Measurements from ENCODE around the gene EPS15.
"Not testable (repeated sequence)": the region's sequence is repeated elsewhere in the genome, so short reads cannot be mapped to it uniquely, and the experiment has no call there.

EPS15 gene

DNA sequence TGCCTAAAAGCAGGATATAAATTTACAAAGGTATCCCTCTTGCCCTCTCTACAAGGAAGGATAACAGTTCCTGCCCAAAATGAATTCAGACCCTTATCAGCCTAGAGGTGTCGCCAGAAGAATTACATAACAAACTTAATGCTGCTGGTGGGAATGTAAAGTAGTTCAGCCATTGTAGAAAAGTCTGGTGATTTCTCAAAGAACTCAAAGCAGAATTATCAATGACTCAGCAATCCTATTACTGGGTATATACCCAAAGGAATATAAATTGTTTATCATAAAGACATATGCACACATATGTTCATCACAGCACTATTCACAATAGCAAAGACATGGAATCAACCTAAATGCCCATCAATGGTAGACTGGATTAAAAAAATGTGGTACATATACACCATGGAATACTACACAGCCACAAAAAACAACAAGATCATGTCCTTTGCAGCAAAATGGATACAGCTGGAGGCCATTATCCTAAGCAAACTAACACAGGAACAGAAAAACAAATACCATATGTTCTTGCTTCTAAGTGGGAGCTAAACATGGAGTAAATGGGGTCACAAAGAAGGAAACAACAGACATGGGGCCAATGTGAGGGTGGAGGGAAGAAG lies 70.1 kb downstream of the EPS15 start:
- not testable (repeated sequence) for H3K27me3 ChIP-seq (ENCODE audit: control insufficient read depth, insufficient read depth, low read length); H3K4me3 ChIP-seq (ENCODE audit: low read length); H3K27ac ChIP-seq (ENCODE audit: low read length); H3K36me3 ChIP-seq (ENCODE audit: control insufficient read depth, low read depth, low read length); H3K9ac ChIP-seq (ENCODE audit: low read length); H3K4me1 ChIP-seq (ENCODE audit: control insufficient read depth, low read depth, low read length); H3K9me3 ChIP-seq (ENCODE audit: control insufficient read depth, low read depth, low read length)

DNA sequence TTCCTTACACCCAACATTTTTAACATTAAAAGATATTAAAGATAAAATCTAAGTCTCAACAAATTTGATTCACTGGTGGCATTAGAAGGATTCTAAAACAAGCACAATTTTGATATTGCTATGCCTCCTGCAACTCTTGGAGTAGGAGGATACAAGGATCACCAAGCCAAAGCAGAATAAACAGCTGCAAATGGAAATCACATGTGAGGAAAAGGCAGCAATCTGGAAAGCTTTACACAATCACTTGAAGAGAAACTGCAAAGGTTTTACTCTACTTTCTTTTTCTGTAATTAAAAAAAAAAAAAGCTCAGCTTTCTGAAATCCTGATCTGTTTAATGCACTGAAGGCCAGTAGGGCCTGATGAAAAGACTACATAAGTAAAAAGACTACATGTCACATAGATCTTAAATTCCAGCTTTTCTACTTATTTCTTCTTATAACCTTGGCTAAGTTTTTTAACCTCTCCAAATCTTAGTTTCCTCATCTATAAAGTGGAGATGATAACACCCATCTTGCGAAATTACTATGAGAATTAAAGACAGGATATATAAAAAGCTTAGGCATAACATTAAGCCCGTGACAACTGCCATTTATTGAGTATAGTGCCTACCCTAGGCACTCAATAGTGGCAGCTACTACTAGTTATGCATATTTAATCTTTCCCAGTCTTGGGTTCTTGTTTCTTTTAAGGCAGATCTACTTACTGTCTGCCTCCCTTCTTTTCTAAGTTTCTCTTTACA lies 73.5 kb downstream of the EPS15 start:
- no peaks in the 10 kb centered on the region for H3K36me3 ChIP-seq (ENCODE audit: control insufficient read depth, low read depth, low read length)
- H3K4me1 ChIP-seq (ENCODE audit: control insufficient read depth, low read depth, low read length): no peaks in the 10 kb centered on the region
- H3K27me3 ChIP-seq (ENCODE audit: control insufficient read depth, insufficient read depth, low read length): no peaks in the 10 kb centered on the region
- H3K27ac ChIP-seq (ENCODE audit: low read length): no peak overlapping the region
- no peaks in the 10 kb centered on the region for H3K9me3 ChIP-seq (ENCODE audit: control insufficient read depth, low read depth, low read length)
- H3K4me3 ChIP-seq (ENCODE audit: low read length): no peak overlapping the region
- H3K9ac ChIP-seq (ENCODE audit: low read length): no peak overlapping the region

DNA sequence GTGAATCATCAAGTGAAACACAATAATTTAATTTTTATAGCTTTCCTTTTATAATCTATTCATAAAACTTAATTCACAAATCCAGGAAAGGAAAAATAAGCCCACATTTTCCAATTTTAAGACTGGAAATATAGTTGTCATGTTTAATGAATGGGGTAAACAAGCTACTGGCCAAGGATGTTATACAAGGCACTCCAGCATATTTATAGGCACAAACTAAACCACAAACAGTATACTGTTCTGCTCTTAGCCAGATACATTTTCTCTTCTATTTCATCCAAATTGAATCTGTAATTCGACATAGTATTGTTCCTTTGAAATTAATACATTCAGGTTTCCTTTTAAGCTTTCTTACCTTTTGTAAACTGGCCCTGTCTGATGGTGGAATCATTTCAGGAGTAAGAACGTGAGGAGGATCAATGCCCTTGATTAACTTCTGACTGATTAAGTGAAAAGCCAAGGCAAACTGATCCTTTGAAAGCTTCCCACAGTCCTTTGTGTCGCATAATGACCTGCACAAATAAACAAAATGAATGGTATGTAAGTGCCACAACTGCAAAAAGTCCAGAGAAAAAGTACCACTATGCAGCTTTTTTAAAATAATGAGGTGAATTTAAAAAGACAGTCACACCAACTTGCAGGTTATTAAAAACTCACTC lies 74.4 kb downstream of the EPS15 start:
- Histone ChIP-seq H3K27me3 (ENCODE audit: control insufficient read depth, insufficient read depth, low read length) (no peaks in the 10 kb centered on the region), H3K27ac (ENCODE audit: low read length) (no peak overlapping the region), H3K9me3 (ENCODE audit: control insufficient read depth, low read depth, low read length) (no peaks in the 10 kb centered on the region), H3K36me3 (ENCODE audit: control insufficient read depth, low read depth, low read length) (peaks cover 5% of the 10 kb centered on the region), H3K4me1 (ENCODE audit: control insufficient read depth, low read depth, low read length) (no peaks in the 10 kb centered on the region), H3K9ac (ENCODE audit: low read length) (no peak overlapping the region), H3K4me3 (ENCODE audit: low read length) (no peak overlapping the region)

DNA sequence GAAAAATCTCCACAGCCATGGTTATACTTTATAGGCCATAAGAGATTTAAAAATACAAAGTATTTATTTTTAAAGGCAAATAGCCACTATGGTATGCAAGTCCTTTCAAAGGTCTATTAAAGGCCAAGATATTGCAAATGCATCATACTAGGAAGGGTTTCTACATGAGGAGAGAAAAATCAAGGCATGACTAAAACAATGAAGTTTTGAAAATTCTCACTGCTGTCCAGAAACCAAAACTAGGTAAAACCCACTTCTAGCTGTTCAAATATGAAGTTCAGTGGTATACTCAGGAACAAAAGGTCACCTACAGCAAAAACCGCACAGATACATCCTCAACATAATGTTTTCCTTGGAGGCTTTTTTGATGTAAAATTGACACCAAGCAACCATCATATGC lies 75.0 kb downstream of the EPS15 start:
- no peak overlapping the region for H3K27ac ChIP-seq (ENCODE audit: low read length)
- H3K9me3 ChIP-seq (ENCODE audit: control insufficient read depth, low read depth, low read length): no peaks in the 10 kb centered on the region
- H3K4me3 ChIP-seq (ENCODE audit: low read length): no peak overlapping the region
- H3K4me1 ChIP-seq (ENCODE audit: control insufficient read depth, low read depth, low read length): no peaks in the 10 kb centered on the region
- H3K36me3 ChIP-seq (ENCODE audit: control insufficient read depth, low read depth, low read length): peaks cover 5% of the 10 kb centered on the region
- no peaks in the 10 kb centered on the region for H3K27me3 ChIP-seq (ENCODE audit: control insufficient read depth, insufficient read depth, low read length)
- H3K9ac ChIP-seq (ENCODE audit: low read length): no peak overlapping the region

DNA sequence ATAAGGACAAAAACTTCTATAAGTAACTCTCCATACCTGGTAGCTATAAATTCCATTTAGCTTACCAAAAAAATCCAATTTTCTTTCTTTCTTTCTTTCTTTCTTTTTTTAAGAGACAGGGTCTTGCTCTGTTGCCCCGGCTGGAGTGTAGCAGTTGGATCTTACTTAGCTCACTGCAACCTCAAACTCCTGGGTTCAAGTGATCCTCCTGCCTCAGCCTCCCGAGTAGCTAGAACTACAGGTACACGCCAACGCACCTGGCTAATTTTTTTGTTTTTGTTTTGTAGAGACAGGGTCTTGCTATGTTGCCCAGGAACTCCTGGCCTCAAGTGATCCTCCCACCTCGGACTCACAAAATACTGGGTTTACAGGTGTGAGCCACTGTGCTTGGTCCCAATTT lies 75.5 kb downstream of the EPS15 start:
- Histone ChIP-seq H3K9ac (ENCODE audit: low read length) (no peak overlapping the region), H3K9me3 (ENCODE audit: control insufficient read depth, low read depth, low read length) (no peaks in the 10 kb centered on the region), H3K27ac (ENCODE audit: low read length) (no peak overlapping the region), H3K4me1 (ENCODE audit: control insufficient read depth, low read depth, low read length) (no peaks in the 10 kb centered on the region), H3K27me3 (ENCODE audit: control insufficient read depth, insufficient read depth, low read length) (no peaks in the 10 kb centered on the region), H3K36me3 (ENCODE audit: control insufficient read depth, low read depth, low read length) (peaks cover 8% of the 10 kb centered on the region), H3K4me3 (ENCODE audit: low read length) (no peak overlapping the region)

DNA sequence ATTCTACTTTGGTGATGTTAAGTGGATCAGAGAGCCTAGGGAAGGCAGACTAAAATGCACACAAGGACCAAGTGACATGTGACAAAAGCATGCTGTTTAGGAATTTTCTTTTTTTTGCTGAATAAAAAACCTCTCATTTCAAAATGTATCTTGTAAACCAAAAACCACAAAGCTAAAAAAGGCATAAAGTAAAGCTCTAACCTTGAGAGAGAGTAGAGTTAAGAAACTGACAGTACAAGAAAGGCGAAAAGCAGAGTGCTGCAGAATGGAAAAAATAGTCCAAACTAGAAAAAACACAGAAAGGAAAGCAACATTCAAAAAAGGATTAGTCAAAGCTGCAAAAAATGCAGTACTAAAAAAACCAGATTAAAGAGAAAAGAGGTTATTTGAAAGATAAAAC lies 76.5 kb downstream of the EPS15 start:
- Histone ChIP-seq H3K9me3 (ENCODE audit: control insufficient read depth, low read depth, low read length) (no peaks in the 10 kb centered on the region), H3K4me1 (ENCODE audit: control insufficient read depth, low read depth, low read length) (no peaks in the 10 kb centered on the region), H3K9ac (ENCODE audit: low read length) (no peak overlapping the region), H3K4me3 (ENCODE audit: low read length) (no peak overlapping the region), H3K27me3 (ENCODE audit: control insufficient read depth, insufficient read depth, low read length) (no peaks in the 10 kb centered on the region), H3K36me3 (ENCODE audit: control insufficient read depth, low read depth, low read length) (peaks cover 10% of the 10 kb centered on the region), H3K27ac (ENCODE audit: low read length) (no peak overlapping the region)

DNA sequence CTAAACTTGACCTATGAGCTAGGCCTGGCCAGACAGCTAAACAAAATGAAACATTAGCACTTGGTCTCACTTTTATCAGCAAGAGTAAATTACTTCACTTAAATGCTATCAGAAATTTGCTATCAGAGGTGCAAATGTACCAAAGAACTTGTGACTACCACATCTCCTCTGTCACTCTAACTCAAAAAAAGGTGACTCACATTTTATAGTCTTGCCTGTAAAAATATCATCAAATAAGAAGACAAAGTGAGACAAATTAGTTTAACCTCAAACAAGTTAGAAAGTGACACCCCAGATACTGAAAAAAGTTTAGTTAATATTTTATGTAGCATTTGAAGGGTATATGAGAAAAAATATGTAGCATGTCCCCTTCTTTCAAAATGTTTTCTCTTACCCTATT lies 76.9 kb downstream of the EPS15 start:
- H3K4me1 ChIP-seq (ENCODE audit: control insufficient read depth, low read depth, low read length): no peaks in the 10 kb centered on the region
- H3K27me3 ChIP-seq (ENCODE audit: control insufficient read depth, insufficient read depth, low read length): no peaks in the 10 kb centered on the region
- H3K4me3 ChIP-seq (ENCODE audit: low read length): no peak overlapping the region
- H3K27ac ChIP-seq (ENCODE audit: low read length): no peak overlapping the region
- H3K36me3 ChIP-seq (ENCODE audit: control insufficient read depth, low read depth, low read length): peaks cover 10% of the 10 kb centered on the region
- H3K9me3 ChIP-seq (ENCODE audit: control insufficient read depth, low read depth, low read length): no peaks in the 10 kb centered on the region
- H3K9ac ChIP-seq (ENCODE audit: low read length): no peak overlapping the region

DNA sequence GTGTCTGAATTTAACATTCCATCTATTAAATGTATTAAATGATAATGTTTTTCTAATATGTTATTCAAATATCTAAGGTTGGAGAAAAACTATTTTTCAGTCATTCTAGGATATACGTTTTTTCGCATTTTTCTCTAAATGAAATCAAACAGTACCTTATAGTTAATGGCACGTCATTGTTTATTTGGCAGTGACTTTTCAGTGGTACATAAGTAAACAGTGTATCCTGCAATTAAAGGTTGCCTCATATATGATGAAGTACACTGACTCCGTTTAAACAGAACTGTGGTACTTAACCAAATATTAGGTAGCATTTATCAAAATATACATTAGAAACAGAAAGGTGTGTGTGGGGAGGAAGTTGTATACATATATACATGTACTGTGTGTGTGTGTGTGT lies 79.2 kb downstream of the EPS15 start:
- Histone ChIP-seq H3K27ac (ENCODE audit: low read length) (no peak overlapping the region), H3K4me3 (ENCODE audit: low read length) (no peak overlapping the region), H3K27me3 (ENCODE audit: control insufficient read depth, insufficient read depth, low read length) (no peaks in the 10 kb centered on the region), H3K4me1 (ENCODE audit: control insufficient read depth, low read depth, low read length) (no peaks in the 10 kb centered on the region), H3K9me3 (ENCODE audit: control insufficient read depth, low read depth, low read length) (no peaks in the 10 kb centered on the region), H3K36me3 (ENCODE audit: control insufficient read depth, low read depth, low read length) (peaks cover 10% of the 10 kb centered on the region), H3K9ac (ENCODE audit: low read length) (no peak overlapping the region)

DNA sequence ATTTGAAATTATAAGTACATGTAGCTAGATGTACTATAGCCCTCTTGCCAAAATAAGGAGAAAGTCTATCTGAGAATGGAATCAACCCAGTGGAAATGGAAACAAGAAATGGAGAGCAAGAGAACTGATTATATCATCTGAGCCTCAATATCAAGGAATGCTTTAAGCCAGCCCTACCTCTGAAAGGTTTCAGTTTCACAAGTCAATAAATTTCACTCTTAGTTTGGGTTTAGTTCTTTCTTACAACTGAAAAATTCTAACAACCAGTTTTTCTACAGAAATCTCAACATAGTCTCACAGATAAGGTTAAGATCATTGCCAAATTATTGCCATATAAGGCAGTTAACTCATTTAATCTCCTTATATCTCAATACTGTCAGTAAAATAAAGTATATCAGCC lies 80.0 kb downstream of the EPS15 start:
- Histone ChIP-seq H3K27ac (ENCODE audit: low read length) (no peak overlapping the region), H3K9ac (ENCODE audit: low read length) (no peak overlapping the region), H3K4me1 (ENCODE audit: control insufficient read depth, low read depth, low read length) (no peaks in the 10 kb centered on the region), H3K9me3 (ENCODE audit: control insufficient read depth, low read depth, low read length) (no peaks in the 10 kb centered on the region), H3K27me3 (ENCODE audit: control insufficient read depth, insufficient read depth, low read length) (no peaks in the 10 kb centered on the region), H3K36me3 (ENCODE audit: control insufficient read depth, low read depth, low read length) (peaks cover 10% of the 10 kb centered on the region), H3K4me3 (ENCODE audit: low read length) (no peak overlapping the region)

DNA sequence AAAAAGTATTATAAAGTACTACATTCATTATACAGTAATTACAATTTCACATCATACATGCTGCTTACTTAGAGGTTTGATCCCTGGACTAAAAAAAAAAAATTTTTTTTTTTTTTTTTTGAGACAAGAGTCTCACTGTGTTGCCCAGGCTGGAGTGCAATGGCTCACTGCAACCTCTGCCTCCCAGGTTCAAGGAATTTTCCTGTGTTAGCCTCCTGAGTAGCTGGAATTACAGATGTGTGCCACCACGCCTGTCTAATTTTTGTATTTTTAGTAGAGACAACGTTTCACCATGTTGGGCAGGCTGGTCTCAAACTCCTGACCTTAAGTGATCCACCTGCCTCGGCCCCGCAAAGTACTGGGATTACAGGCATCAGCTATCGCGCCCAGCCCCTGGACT lies 81.7 kb downstream of the EPS15 start:
- not testable (repeated sequence) for H3K4me1 ChIP-seq (ENCODE audit: control insufficient read depth, low read depth, low read length); H3K9me3 ChIP-seq (ENCODE audit: control insufficient read depth, low read depth, low read length)
- peaks cover 10% of the 10 kb centered on the region for H3K36me3 ChIP-seq (ENCODE audit: control insufficient read depth, low read depth, low read length)

DNA sequence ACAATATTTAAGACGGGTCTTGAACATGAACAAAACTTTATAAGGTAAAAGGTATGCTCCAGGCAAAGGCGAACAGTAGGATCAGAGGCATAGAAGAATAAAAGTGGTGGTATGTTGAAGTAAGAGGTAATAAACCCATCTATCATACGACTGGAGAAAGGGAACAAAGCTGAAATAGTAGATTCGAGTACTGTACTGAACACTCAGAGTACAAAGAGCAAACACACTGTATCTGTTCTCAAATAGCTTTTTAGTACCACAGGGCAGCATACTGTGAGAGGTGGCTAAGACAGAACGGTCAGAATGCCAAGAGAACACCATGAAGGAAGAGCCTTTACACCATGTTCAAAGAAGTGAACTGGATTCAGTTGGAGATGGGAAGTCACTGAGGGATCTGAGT lies 83.2 kb downstream of the EPS15 start:
- Histone ChIP-seq H3K9me3 (ENCODE audit: control insufficient read depth, low read depth, low read length) (no peaks in the 10 kb centered on the region), H3K9ac (ENCODE audit: low read length) (no peak overlapping the region), H3K36me3 (ENCODE audit: control insufficient read depth, low read depth, low read length) (peaks cover 10% of the 10 kb centered on the region), H3K4me3 (ENCODE audit: low read length) (no peak overlapping the region), H3K27me3 (ENCODE audit: control insufficient read depth, insufficient read depth, low read length) (no peaks in the 10 kb centered on the region), H3K27ac (ENCODE audit: low read length) (no peak overlapping the region), H3K4me1 (ENCODE audit: control insufficient read depth, low read depth, low read length) (no peaks in the 10 kb centered on the region)

More for the DNA sequence above, 81.7 kb downstream of the EPS15 start:
- H3K27me3 ChIP-seq (ENCODE audit: control insufficient read depth, insufficient read depth, low read length); H3K27ac ChIP-seq (ENCODE audit: low read length); H3K9ac ChIP-seq (ENCODE audit: low read length); H3K4me3 ChIP-seq (ENCODE audit: low read length): not testable (repeated sequence)
